Right lobe of liver (tissue), 4 donors: ENCODE data around the gene FLNB.

Experiments used
- CTCF ChIP-seq, 4 donors: fragments of 200-600 bp in 3 of 4; fragments of 450-650 bp in 1 of 4; IDR thresholded peaks; one replicate each; pipeline versions ENCODE4 v1.5.1 to v1.8.0; 2016 to 2022; ENCODE audit warnings: antibody characterized with exemption in 4 of 4, mild to moderate bottlenecking in 2 of 4
- POLR2A ChIP-seq: fragments of 450-650 bp; IDR thresholded peaks from one replicate; pipeline ENCODE4 v1.6.1; 2017; ENCODE audit warnings: antibody characterized with exemption, mild to moderate bottlenecking
- donor health status: DM: no; HTN: no; CAD: no.
- donor health status: DM: no; HTN: no; CAD: no.
- donor health status: DM: no; HTN: yes; CAD: no.

GRCh38 chr3:58189691-58190090, 181.5 kb downstream of the FLNB start:
- TF ChIP-seq CTCF (IDR thresholded peaks at IDR 0.05) (no peak), POLR2A (no peak)
